Activated naive CD8-positive, alpha-beta T cell treated with anti-CD3 and anti-CD28 coated beads, Interleukin-2, amount 50 U/mL, for 24 hours (primary cell): ENCODE results near the gene FAM184B.

ENCODE experiments used
- ATAC-seq: fragments of 150-1000 bp; cut with Tn5 transposase; one replicate; pipeline ENCODE4 v1.10.0; 2021
- DNase-seq: peaks from one replicate; pipeline ENCODE4 v3.0.0; 2021
- H3K27ac Mint-ChIP-seq: one replicate; pipeline ENCODE4 v1.8.0; 2021; ENCODE audit warnings: mild to moderate bottlenecking, mixed read lengths
- H3K27me3 Mint-ChIP-seq: one replicate; pipeline ENCODE4 v1.8.0; 2021; ENCODE audit warnings: mixed read lengths
- H3K36me3 Mint-ChIP-seq: one replicate; pipeline ENCODE4 v1.8.0; 2021; ENCODE audit warnings: low read depth, mixed read lengths
- H3K4me1 Mint-ChIP-seq: one replicate; pipeline ENCODE4 v1.8.0; 2021; ENCODE audit warnings: mixed read lengths
- H3K4me3 Mint-ChIP-seq: one replicate; pipeline ENCODE4 v1.8.0; 2021; ENCODE audit warnings: mild to moderate bottlenecking, moderate library complexity, mixed read lengths
- H3K9me3 Mint-ChIP-seq: one replicate; pipeline ENCODE4 v1.8.0; 2021; ENCODE audit warnings: mixed read lengths

Gene FAM184B

GRCh38 chr4:17635056-17635455 lies 146.4 kb downstream of the FAM184B start:
- H3K4me1 Mint-ChIP-seq: no peaks in the 10 kb centered on the region
- no peaks in the 10 kb centered on the region for H3K9me3 Mint-ChIP-seq
- no peak overlapping the region for H3K4me3 Mint-ChIP-seq
- H3K27ac Mint-ChIP-seq: no peak overlapping the region
- H3K27me3 Mint-ChIP-seq: no peaks in the 10 kb centered on the region
- DNase-seq (no peak), ATAC-seq (no peak)
- peaks cover 24% of the 10 kb centered on the region for H3K36me3 Mint-ChIP-seq

GRCh38 chr4:17633600-17633999 lies 147.8 kb downstream of the FAM184B start:
- Mint-ChIP-seq H3K9me3 (no peaks in the 10 kb centered on the region), H3K4me3 (no peak overlapping the region), H3K27ac (no peak overlapping the region), H3K4me1 (no peaks in the 10 kb centered on the region), H3K36me3 (peaks cover 35% of the 10 kb centered on the region), H3K27me3 (no peaks in the 10 kb centered on the region)
- no peak for ATAC-seq
- DNase-seq: no peak

- Mint-ChIP-seq H3K4me3 (no peak overlapping the region), H3K27ac (no peak overlapping the region), H3K4me1 (no peaks in the 10 kb centered on the region), H3K9me3 (no peaks in the 10 kb centered on the region), H3K27me3 (no peaks in the 10 kb centered on the region), H3K36me3 (peaks cover 54% of the 10 kb centered on the region)
- DNase-seq (no peak), ATAC-seq (no peak)
These were observed 151.2 kb downstream of the FAM184B start for GRCh38 chr4:17630228-17630627.

- Mint-ChIP-seq H3K4me1 (peaks cover 8% of the 10 kb centered on the region), H3K9me3 (no peaks in the 10 kb centered on the region), H3K4me3 (no peak overlapping the region), H3K27me3 (no peaks in the 10 kb centered on the region), H3K27ac (no peak overlapping the region), H3K36me3 (peaks cover 58% of the 10 kb centered on the region)
- no peak for ATAC-seq
- DNase-seq: no peak
These were observed 156.6 kb downstream of the FAM184B start for GRCh38 chr4:17624821-17625220.

GRCh38 chr4:17623451-17624001 lies 157.9 kb downstream of the FAM184B start:
- no peaks in the 10 kb centered on the region for H3K27me3 Mint-ChIP-seq
- DNase-seq: no peak
- peaks cover 21% of the 10 kb centered on the region for H3K4me1 Mint-ChIP-seq
- no peaks in the 10 kb centered on the region for H3K9me3 Mint-ChIP-seq
- H3K36me3 Mint-ChIP-seq: peaks cover 58% of the 10 kb centered on the region
- no peak overlapping the region for H3K27ac Mint-ChIP-seq
- H3K4me3 Mint-ChIP-seq: no peak overlapping the region
- no peak for ATAC-seq

GRCh38 chr4:17619416-17620105 lies 161.9 kb downstream of the FAM184B start:
- no peak for DNase-seq
- Mint-ChIP-seq H3K4me1 (peaks cover 53% of the 10 kb centered on the region), H3K27ac (peak overlapping the region; percentile 66), H3K9me3 (no peaks in the 10 kb centered on the region), H3K36me3 (peaks cover 55% of the 10 kb centered on the region), H3K4me3 (no peak overlapping the region), H3K27me3 (no peaks in the 10 kb centered on the region)
- no peak for ATAC-seq

GRCh38 chr4:17618926-17619325 lies 162.5 kb downstream of the FAM184B start:
- DNase-seq (no peak), ATAC-seq (no peak)
- H3K4me3 Mint-ChIP-seq: no peak overlapping the region
- no peaks in the 10 kb centered on the region for H3K9me3 Mint-ChIP-seq
- H3K27me3 Mint-ChIP-seq: peaks cover 3% of the 10 kb centered on the region
- peaks cover 52% of the 10 kb centered on the region for H3K36me3 Mint-ChIP-seq
- H3K27ac Mint-ChIP-seq: peak overlapping the region; percentile 66
- peaks cover 53% of the 10 kb centered on the region for H3K4me1 Mint-ChIP-seq

GRCh38 chr4:17616283-17616682 lies 165.1 kb downstream of the FAM184B start:
- peak overlapping the region; percentile 93 for H3K4me3 Mint-ChIP-seq
- H3K27me3 Mint-ChIP-seq: peaks cover 3% of the 10 kb centered on the region
- ATAC-seq: no peak
- H3K27ac Mint-ChIP-seq: peak overlapping the region; percentile 53
- H3K4me1 Mint-ChIP-seq: peaks cover 58% of the 10 kb centered on the region
- DNase-seq: no peak
- H3K36me3 Mint-ChIP-seq: peaks cover 34% of the 10 kb centered on the region
- H3K9me3 Mint-ChIP-seq: no peaks in the 10 kb centered on the region

- peaks cover 28% of the 10 kb centered on the region for H3K36me3 Mint-ChIP-seq
- H3K27ac Mint-ChIP-seq: peak within 1 kb of the TSS; percentile 95
- ATAC-seq (peak; percentile 85), DNase-seq (peak; percentile 95)
- no peaks in the 10 kb centered on the region for H3K9me3 Mint-ChIP-seq
- peaks cover 3% of the 10 kb centered on the region for H3K27me3 Mint-ChIP-seq
- H3K4me1 Mint-ChIP-seq: peaks cover 55% of the 10 kb centered on the region
- peak within 1 kb of the TSS; percentile 93 for H3K4me3 Mint-ChIP-seq
These were observed 166.8 kb downstream of the FAM184B start, which contains the start of gene MED28 for GRCh38 chr4:17614416-17615299. TSS of gene MED28 (plus strand) at chr4:17614641. CDS start at chr4:17614655, 14 bp downstream.

GRCh38 chr4:17613761-17614415 lies 167.5 kb downstream of the FAM184B start:
- peaks cover 3% of the 10 kb centered on the region for H3K27me3 Mint-ChIP-seq
- H3K4me1 Mint-ChIP-seq: peaks cover 47% of the 10 kb centered on the region
- ATAC-seq (peak; percentile 34), DNase-seq (no peak)
- H3K4me3 Mint-ChIP-seq: peak overlapping the region; percentile 93
- peak overlapping the region; percentile 95 for H3K27ac Mint-ChIP-seq
- H3K36me3 Mint-ChIP-seq: peaks cover 22% of the 10 kb centered on the region
- no peaks in the 10 kb centered on the region for H3K9me3 Mint-ChIP-seq

- ATAC-seq: no peak
- H3K9me3 Mint-ChIP-seq: no peaks in the 10 kb centered on the region
- H3K27me3 Mint-ChIP-seq: no peaks in the 10 kb centered on the region
- no peaks in the 10 kb centered on the region for H3K4me1 Mint-ChIP-seq
- H3K27ac Mint-ChIP-seq: peak overlapping the region; percentile 27
- H3K36me3 Mint-ChIP-seq: peaks cover 28% of the 10 kb centered on the region
- no peak overlapping the region for H3K4me3 Mint-ChIP-seq
- no peak for DNase-seq
These were observed 176.2 kb downstream of the FAM184B start for GRCh38 chr4:17605236-17605635.

GRCh38 chr4:17599826-17600225 lies 181.6 kb downstream of the FAM184B start:
- no peaks in the 10 kb centered on the region for H3K9me3 Mint-ChIP-seq
- DNase-seq (no peak), ATAC-seq (no peak)
- no peaks in the 10 kb centered on the region for H3K27me3 Mint-ChIP-seq
- H3K27ac Mint-ChIP-seq: no peak overlapping the region
- H3K4me1 Mint-ChIP-seq: peaks cover 2% of the 10 kb centered on the region
- peaks cover 48% of the 10 kb centered on the region for H3K36me3 Mint-ChIP-seq
- no peak overlapping the region for H3K4me3 Mint-ChIP-seq

GRCh38 chr4:17597517-17597916 lies 183.9 kb downstream of the FAM184B start:
- peaks cover 3% of the 10 kb centered on the region for H3K4me1 Mint-ChIP-seq
- no peak overlapping the region for H3K27ac Mint-ChIP-seq
- no peak for ATAC-seq
- no peaks in the 10 kb centered on the region for H3K9me3 Mint-ChIP-seq
- H3K27me3 Mint-ChIP-seq: no peaks in the 10 kb centered on the region
- DNase-seq: no peak
- H3K4me3 Mint-ChIP-seq: no peak overlapping the region
- H3K36me3 Mint-ChIP-seq: peaks cover 61% of the 10 kb centered on the region

GRCh38 chr4:17595471-17596005 lies 185.9 kb downstream of the FAM184B start:
- no peak for ATAC-seq
- DNase-seq: no peak
- H3K4me3 Mint-ChIP-seq: no peak overlapping the region
- H3K4me1 Mint-ChIP-seq: peaks cover 7% of the 10 kb centered on the region
- no peaks in the 10 kb centered on the region for H3K27me3 Mint-ChIP-seq
- H3K9me3 Mint-ChIP-seq: no peaks in the 10 kb centered on the region
- H3K36me3 Mint-ChIP-seq: peaks cover 70% of the 10 kb centered on the region
- H3K27ac Mint-ChIP-seq: no peak overlapping the region
